GM18507 (cell line): Measurements from ENCODE around the gene PLXNA2.

Experiments used
- DNase-seq: peaks from one replicate; pipeline ENCODE4 v3.0.0; 2011; ENCODE audit warnings: low read depth; ENCODE audit not compliant: insufficient read length; ENCODE audit errors: extremely low spot score
- FAIRE-seq: peaks from 2 replicates; lab custom pipeline; 2011; peaks lifted over from hg19 to GRCh38; lab: Jason Lieb, UNC

PLXNA2 gene

GRCh38 chr1:208171616-208172422 lies 72.4 kb downstream of the PLXNA2 start:
- FAIRE-seq (no peak), DNase-seq (no peak)

- no peak for DNase-seq
These were observed 73.9 kb downstream of the PLXNA2 start for GRCh38 chr1:208170252-208170651.

GRCh38 chr1:208169081-208169879 lies 74.9 kb downstream of the PLXNA2 start:
- no peak for FAIRE-seq
- no peak for DNase-seq

More at GRCh38 chr1:208170252-208170651, 73.9 kb downstream of the PLXNA2 start:
- no peak for FAIRE-seq

GRCh38 chr1:208167261-208167869 lies 76.8 kb downstream of the PLXNA2 start:
- DNase-seq (no peak), FAIRE-seq (no peak)

- DNase-seq, result no peak
- FAIRE-seq, result no peak
These were observed 77.6 kb downstream of the PLXNA2 start for GRCh38 chr1:208166340-208167138.

GRCh38 chr1:208165659-208166058 lies 78.5 kb downstream of the PLXNA2 start:
- no peak for DNase-seq
- no peak for FAIRE-seq

GRCh38 chr1:208164609-208165008 lies 79.6 kb downstream of the PLXNA2 start:
- DNase-seq, result no peak

GRCh38 chr1:208163539-208163938 lies 80.6 kb downstream of the PLXNA2 start:
- FAIRE-seq (no peak), DNase-seq (no peak)

More at GRCh38 chr1:208164609-208165008, 79.6 kb downstream of the PLXNA2 start:
- no peak for FAIRE-seq

- DNase-seq (no peak), FAIRE-seq (no peak)
These were observed 81.3 kb downstream of the PLXNA2 start for GRCh38 chr1:208162903-208163302.

GRCh38 chr1:208161656-208162375 lies 82.4 kb downstream of the PLXNA2 start:
- FAIRE-seq (no peak), DNase-seq (no peak)

- FAIRE-seq, result no peak
These were observed 83.2 kb downstream of the PLXNA2 start for GRCh38 chr1:208161005-208161404.

GRCh38 chr1:208160259-208160819 lies 83.8 kb downstream of the PLXNA2 start:
- FAIRE-seq (no peak), DNase-seq (no peak)

More at GRCh38 chr1:208161005-208161404, 83.2 kb downstream of the PLXNA2 start:
- DNase-seq, result no peak

GRCh38 chr1:208159555-208160258 lies 84.5 kb downstream of the PLXNA2 start:
- DNase-seq (no peak), FAIRE-seq (no peak)

GRCh38 chr1:208158640-208159554 lies 85.3 kb downstream of the PLXNA2 start:
- FAIRE-seq (no peak), DNase-seq (no peak)

- DNase-seq (no peak), FAIRE-seq (no peak)
These were observed 86.4 kb downstream of the PLXNA2 start for GRCh38 chr1:208157769-208158168.

- no peak for FAIRE-seq
These were observed 87.4 kb downstream of the PLXNA2 start for GRCh38 chr1:208156741-208157140.

GRCh38 chr1:208156310-208156709 lies 87.9 kb downstream of the PLXNA2 start:
- no peak for DNase-seq
- FAIRE-seq, result no peak

More at GRCh38 chr1:208156741-208157140, 87.4 kb downstream of the PLXNA2 start:
- no peak for DNase-seq
